Lung (tissue), 16 donors: Measurements from ENCODE around the gene ARID3C. TPM values are rescaled to one million over a fixed set of nuclear protein-coding genes. Genes with fewer than 3 reads are reported as not detected.

Source experiments
- ATAC-seq: fragments of 200-7000 bp; cut with Tn5 transposase; one replicate; pipeline ENCODE4 v1.9.1; 2020; ENCODE audit warnings: moderate number of reproducible peaks; ENCODE audit not compliant: insufficient read depth, low FRiP score
- DNase-seq, 3 donors: peaks; one replicate each; pipeline ENCODE4 v3.0.0-alpha.2; 2013 to 2017
- H3K27ac ChIP-seq, 2 donors: one replicate each; pipeline ENCODE4 v1.5.1; 2013; ENCODE audit warnings: mild to moderate bottlenecking in 2 of 2, moderate library complexity in 2 of 2, control low read depth in 1 of 2, inconsistent platforms in 1 of 2, low read depth in 1 of 2, low read length in 1 of 2
- H3K27me3 ChIP-seq, 3 donors: one replicate each; pipeline ENCODE4 v1.5.1; 2013; ENCODE audit warnings: low read length in 2 of 3; ENCODE audit not compliant: control insufficient read depth in 3 of 3, insufficient read depth in 3 of 3
- H3K36me3 ChIP-seq, 4 donors: one replicate each; pipeline ENCODE4 v1.5.1; 2013; ENCODE audit warnings: low read length in 4 of 4, mild to moderate bottlenecking in 1 of 4, moderate library complexity in 1 of 4; ENCODE audit not compliant: control insufficient read depth in 4 of 4, insufficient read depth in 4 of 4
- H3K4me1 ChIP-seq, 5 donors: one replicate each; pipeline ENCODE4 v1.5.1; 2013; ENCODE audit warnings: low read length in 5 of 5, mild to moderate bottlenecking in 2 of 5, moderate library complexity in 1 of 5; ENCODE audit not compliant: control insufficient read depth in 5 of 5, insufficient read depth in 5 of 5
- H3K4me3 ChIP-seq: one replicate; pipeline ENCODE4 v1.5.1; 2013; ENCODE audit warnings: mild to moderate bottlenecking, control low read depth, moderate library complexity
- H3K9ac ChIP-seq, 2 donors: one replicate each; pipeline ENCODE4 v1.5.1; 2013; ENCODE audit warnings: low read length in 2 of 2, control low read depth in 1 of 2; ENCODE audit not compliant: insufficient read depth in 1 of 2
- H3K9me3 ChIP-seq, 4 donors: one replicate each; pipeline ENCODE4 v1.5.1; 2013; ENCODE audit warnings: low read length in 3 of 4, mild to moderate bottlenecking in 1 of 4, moderate library complexity in 1 of 4; ENCODE audit not compliant: control insufficient read depth in 4 of 4, insufficient read depth in 3 of 4
- CTCF ChIP-seq: IDR thresholded peaks from 2 replicates; pipeline ENCODE4 v1.5.1; 2012; ENCODE audit warnings: mild to moderate bottlenecking; ENCODE audit errors: control extremely low read depth, extremely low read depth
- whole genome bisulfite sequencing, 2 donors: extraction: QIAGEN DNeasy Blood & Tissue Kit; methylation state at CpG; one replicate each; pipeline ENCODE4 v1.1.7; 2013; 5-methylcytosine and 5-hydroxymethylcytosine counted together
- long read RNA-seq, 5 donors: transcript quantifications; one replicate each; lab custom pipeline, GENCODE V29; 2026
- polyA plus RNA-seq, 2 donors: library from polyadenylated mRNA; stranded (reverse); fragments of 200-250 nt; gene quantifications; one replicate each; pipeline ENCODE4 v1.2.1, GENCODE V29; 2013
- total RNA-seq, 2 donors: library from RNA; depleted of rRNA in 1 of 2; stranded (reverse); fragments of >200 nt in 1 of 2; gene quantifications; one replicate each; pipeline ENCODE4 v1.2.1, GENCODE V29; 2014 to 2021
- donor health status: control.
- donor health status: control.
- donor health status: Bipolar disorder and iron deficiency.
- donor health status: healthy.
- donor health status: DM: yes; HTN: yes; CAD: no.

The ARID3C gene, protein sequence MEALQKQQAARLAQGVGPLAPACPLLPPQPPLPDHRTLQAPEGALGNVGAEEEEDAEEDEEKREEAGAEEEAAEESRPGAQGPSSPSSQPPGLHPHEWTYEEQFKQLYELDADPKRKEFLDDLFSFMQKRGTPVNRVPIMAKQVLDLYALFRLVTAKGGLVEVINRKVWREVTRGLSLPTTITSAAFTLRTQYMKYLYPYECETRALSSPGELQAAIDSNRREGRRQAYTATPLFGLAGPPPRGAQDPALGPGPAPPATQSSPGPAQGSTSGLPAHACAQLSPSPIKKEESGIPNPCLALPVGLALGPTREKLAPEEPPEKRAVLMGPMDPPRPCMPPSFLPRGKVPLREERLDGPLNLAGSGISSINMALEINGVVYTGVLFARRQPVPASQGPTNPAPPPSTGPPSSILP
- total RNA-seq (not detected), polyA plus RNA-seq (not detected)
- long read RNA-seq, donor 1 = 0 reads
- long read RNA-seq, donor 2 = 0 reads
- long read RNA-seq, donor 3 = 0 reads
- long read RNA-seq, donor 4 = 0 reads
- long read RNA-seq, donor 5 = 0 reads

GRCh38 chr9:34628656-34629490 lies at the start of gene ARID3C:
Gene ARID3C (minus strand): TSS chr9:34629066. CDS start chr9:34628014, 1,052 bp downstream.
- ATAC-seq (peak; percentile 71), DNase-seq (peak in 1 of 3 donors; percentile 23)
- Histone ChIP-seq H3K4me3 (no peak within 1 kb of the TSS), H3K4me1 (peaks cover 0 to 8% (median 6%) of the 10 kb centered on the region in 5 donors), H3K27me3 (peaks cover 7 to 78% (median 70%) of the 10 kb centered on the region in 3 donors), H3K36me3 (no peaks in the 10 kb centered on the region), H3K9ac (no peak within 1 kb of the TSS), H3K9me3 (peaks cover 0 to 2% (median 0%) of the 10 kb centered on the region in 4 donors), H3K27ac (no peak within 1 kb of the TSS)
- WGBS, 2 donors = 1 to 2% methylated on average over 44 to 69 of the region's 69 CpGs
- TF ChIP-seq CTCF = no peak

- Histone ChIP-seq H3K9ac (no peak overlapping the region), H3K9me3 (no peaks in the 10 kb centered on the region), H3K4me1 (no peaks in the 10 kb centered on the region), H3K36me3 (peaks cover 0 to 1% (median 0%) of the 10 kb centered on the region in 4 donors), H3K27ac (no peak overlapping the region), H3K27me3 (no peaks in the 10 kb centered on the region), H3K4me3 (no peak overlapping the region)
- TF ChIP-seq CTCF = no peak
- ATAC-seq (no peak), DNase-seq (no peak)
- WGBS, 2 donors = 95 to 98% methylated on average over 2 of the region's 2 CpGs
These were observed 47.0 kb upstream of the ARID3C start for GRCh38 chr9:34675869-34676268.

DNA sequence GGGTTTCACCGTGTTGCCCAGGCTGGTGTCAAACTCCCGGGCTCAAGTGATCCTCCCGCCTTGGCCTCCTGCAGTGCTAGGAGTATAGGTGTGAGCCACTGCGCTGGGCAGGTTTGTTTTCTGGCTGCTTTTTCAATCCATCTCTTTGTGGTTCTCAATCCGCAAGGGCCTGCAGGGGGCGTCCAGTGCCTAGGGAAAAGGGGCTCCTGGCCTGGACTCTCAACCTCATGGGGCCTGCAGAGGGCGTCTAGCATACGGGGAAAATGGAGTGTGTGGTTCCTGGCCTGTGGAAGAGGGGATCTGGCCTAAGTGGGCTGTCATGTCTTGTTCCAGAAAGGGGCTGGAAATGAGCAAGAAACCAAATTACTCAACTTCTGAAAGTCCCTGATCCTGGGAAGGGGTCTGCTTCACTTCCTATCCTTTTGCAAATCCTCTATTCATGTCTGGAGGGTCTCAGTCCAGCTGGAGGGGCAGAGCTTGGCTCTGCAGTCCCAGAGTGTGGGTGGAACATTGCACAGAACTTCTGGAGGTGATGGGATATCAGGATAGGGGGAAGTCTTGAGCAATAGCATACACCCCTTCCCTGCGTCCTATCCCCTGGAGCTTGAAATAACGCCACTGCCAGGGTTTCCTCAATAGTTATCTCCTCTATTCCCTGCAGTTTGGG lies 46.3 kb upstream of the ARID3C start:
- H3K27ac ChIP-seq = no peak overlapping the region
- DNase-seq (peak; percentile 66 to 75 (median 72)), ATAC-seq (peak; percentile 34)
- H3K9ac ChIP-seq = no peak overlapping the region
- no peak overlapping the region for H3K4me3 ChIP-seq
- TF ChIP-seq CTCF = peak; percentile 30
- no peaks in the 10 kb centered on the region for H3K27me3 ChIP-seq
- H3K36me3 ChIP-seq = peaks cover 0 to 2% (median 0%) of the 10 kb centered on the region in 4 donors
- WGBS, 2 donors = 28 to 49% methylated on average over 10 of the region's 10 CpGs
- no peaks in the 10 kb centered on the region for H3K4me1 ChIP-seq
- H3K9me3 ChIP-seq = no peaks in the 10 kb centered on the region
